ENCODE results near the gene COA3. TPM values are rescaled to one million over a fixed set of nuclear protein-coding genes. Genes with fewer than 3 reads are reported as not detected.

Gene COA3
- total RNA-seq, 1 donor from 2014 or later: 51.2 TPM

GRCh38 chr17:42787266-42787665 lies 11.2 kb downstream of the COA3 start:
- no peaks in the 10 kb centered on the region for H3K36me3 Mint-ChIP-seq (ENCODE audit: unreplicated experiment)
- DNase-seq (ENCODE audit: extremely low spot score, unreplicated experiment): no peak
- H3K4me3 Mint-ChIP-seq (ENCODE audit: unreplicated experiment): no peak overlapping the region
- H3K9me3 Mint-ChIP-seq (ENCODE audit: unreplicated experiment): no peaks in the 10 kb centered on the region
- peaks cover 8% of the 10 kb centered on the region for H3K27me3 Mint-ChIP-seq (ENCODE audit: unreplicated experiment)
- no peak for TF ChIP-seq CTCF (IDR thresholded peaks at IDR 0.05)
- H3K27ac Mint-ChIP-seq (ENCODE audit: unreplicated experiment): no peak overlapping the region
- H3K4me1 Mint-ChIP-seq (ENCODE audit: unreplicated experiment): no peaks in the 10 kb centered on the region

GRCh38 chr17:42784811-42785592 lies 13.5 kb downstream of the COA3 start:
- no peak for TF ChIP-seq CTCF (IDR thresholded peaks at IDR 0.05)
- no peak overlapping the region for H3K27ac Mint-ChIP-seq (ENCODE audit: unreplicated experiment)
- peaks cover 16% of the 10 kb centered on the region for H3K27me3 Mint-ChIP-seq (ENCODE audit: unreplicated experiment)
- DNase-seq (ENCODE audit: extremely low spot score, unreplicated experiment): no peak
- no peaks in the 10 kb centered on the region for H3K36me3 Mint-ChIP-seq (ENCODE audit: unreplicated experiment)
- no peak overlapping the region for H3K4me3 Mint-ChIP-seq (ENCODE audit: unreplicated experiment)
- peaks cover 7% of the 10 kb centered on the region for H3K4me1 Mint-ChIP-seq (ENCODE audit: unreplicated experiment)
- no peaks in the 10 kb centered on the region for H3K9me3 Mint-ChIP-seq (ENCODE audit: unreplicated experiment)

GRCh38 chr17:42784409-42784808 lies 14.1 kb downstream of the COA3 start:
- H3K4me1 Mint-ChIP-seq (ENCODE audit: unreplicated experiment): peaks cover 13% of the 10 kb centered on the region
- H3K27me3 Mint-ChIP-seq (ENCODE audit: unreplicated experiment): peaks cover 16% of the 10 kb centered on the region
- no peak for TF ChIP-seq CTCF (IDR thresholded peaks at IDR 0.05)
- no peak overlapping the region for H3K4me3 Mint-ChIP-seq (ENCODE audit: unreplicated experiment)
- H3K9me3 Mint-ChIP-seq (ENCODE audit: unreplicated experiment): no peaks in the 10 kb centered on the region
- H3K27ac Mint-ChIP-seq (ENCODE audit: unreplicated experiment): no peak overlapping the region
- no peak for DNase-seq (ENCODE audit: extremely low spot score, unreplicated experiment)
- no peaks in the 10 kb centered on the region for H3K36me3 Mint-ChIP-seq (ENCODE audit: unreplicated experiment)

- no peak overlapping the region for H3K27ac Mint-ChIP-seq (ENCODE audit: unreplicated experiment)
- peaks cover 3% of the 10 kb centered on the region for H3K36me3 Mint-ChIP-seq (ENCODE audit: unreplicated experiment)
- no peak for TF ChIP-seq CTCF (IDR thresholded peaks at IDR 0.05)
- H3K4me1 Mint-ChIP-seq (ENCODE audit: unreplicated experiment): peaks cover 13% of the 10 kb centered on the region
- no peaks in the 10 kb centered on the region for H3K9me3 Mint-ChIP-seq (ENCODE audit: unreplicated experiment)
- H3K27me3 Mint-ChIP-seq (ENCODE audit: unreplicated experiment): peaks cover 16% of the 10 kb centered on the region
- DNase-seq (ENCODE audit: extremely low spot score, unreplicated experiment): no peak
- no peak overlapping the region for H3K4me3 Mint-ChIP-seq (ENCODE audit: unreplicated experiment)
Measured at GRCh38 chr17:42783791-42784138, 14.7 kb downstream of the COA3 start.

- Mint-ChIP-seq H3K4me1 (ENCODE audit: unreplicated experiment) (peaks cover 13% of the 10 kb centered on the region), H3K27me3 (ENCODE audit: unreplicated experiment) (peaks cover 16% of the 10 kb centered on the region), H3K4me3 (ENCODE audit: unreplicated experiment) (no peak overlapping the region), H3K27ac (ENCODE audit: unreplicated experiment) (peak overlapping the region; percentile 11), H3K9me3 (ENCODE audit: unreplicated experiment) (no peaks in the 10 kb centered on the region), H3K36me3 (ENCODE audit: unreplicated experiment) (peaks cover 7% of the 10 kb centered on the region)
- no peak for DNase-seq (ENCODE audit: extremely low spot score, unreplicated experiment)
- TF ChIP-seq CTCF (IDR thresholded peaks at IDR 0.05): no peak
Measured at GRCh38 chr17:42783062-42783790, 15.3 kb downstream of the COA3 start.

Measured in osteocyte (in vitro differentiated cells).